NOMO-1 treated with dmso at 0.1 percent for 144 hours (cell line): ENCODE results near the gene NFIB.

Experiments
- DNase-seq: peaks from one replicate; lab custom pipeline; 2025; ENCODE audit not compliant: unreplicated experiment; lab: John Stamatoyannopoulos, UW

NFIB gene

GRCh38 chr9:14127656-14128055 lies 186.3 kb downstream of the NFIB start:
- no peak for DNase-seq

GRCh38 chr9:14119694-14120514 lies 194.0 kb downstream of the NFIB start:
- DNase-seq: no peak

- no peak for DNase-seq
These were observed 201.7 kb downstream of the NFIB start for GRCh38 chr9:14112226-14112625.

- DNase-seq: no peak
These were observed 202.2 kb downstream of the NFIB start for GRCh38 chr9:14111696-14112095.

- DNase-seq: no peak
These were observed 206.0 kb downstream of the NFIB start for GRCh38 chr9:14107977-14108376.

- DNase-seq: no peak
These were observed 206.4 kb downstream of the NFIB start for GRCh38 chr9:14107495-14107894.

- no peak for DNase-seq
These were observed 207.2 kb downstream of the NFIB start for GRCh38 chr9:14106699-14107098.

GRCh38 chr9:14104496-14104895 lies 209.4 kb downstream of the NFIB start:
- DNase-seq: no peak

- no peak for DNase-seq
These were observed 210.8 kb downstream of the NFIB start for GRCh38 chr9:14103115-14103514.

GRCh38 chr9:14099737-14100136 lies 214.2 kb downstream of the NFIB start:
- DNase-seq: no peak

- no peak for DNase-seq
These were observed 215.3 kb downstream of the NFIB start for GRCh38 chr9:14098486-14099180.

GRCh38 chr9:14097666-14098415 lies 216.1 kb downstream of the NFIB start:
- no peak for DNase-seq

GRCh38 chr9:14097215-14097614 lies 216.7 kb downstream of the NFIB start:
- no peak for DNase-seq

GRCh38 chr9:14096258-14096922 lies 217.6 kb downstream of the NFIB start:
- no peak for DNase-seq

GRCh38 chr9:14095277-14095676 lies 218.7 kb downstream of the NFIB start:
- no peak for DNase-seq

- no peak for DNase-seq
These were observed 219.4 kb downstream of the NFIB start for GRCh38 chr9:14094491-14094890.

GRCh38 chr9:14092344-14092743 lies 221.6 kb downstream of the NFIB start:
- DNase-seq: no peak

GRCh38 chr9:14089051-14089803 lies 224.7 kb downstream of the NFIB start:
- DNase-seq: no peak

GRCh38 chr9:14087576-14087975 lies 226.4 kb downstream of the NFIB start:
- DNase-seq: no peak

GRCh38 chr9:14086495-14086894 lies 227.4 kb downstream of the NFIB start:
- DNase-seq: no peak

- DNase-seq: no peak
These were observed 228.1 kb downstream of the NFIB start for GRCh38 chr9:14085810-14086209.
